Measurements from ENCODE around the gene TIMM44. TPM values are rescaled to one million over a fixed set of nuclear protein-coding genes. Genes with fewer than 3 reads are reported as not detected.

TIMM44 gene
- total RNA-seq, 1 donor from 2014 or later, result 97.6 TPM

DNA sequence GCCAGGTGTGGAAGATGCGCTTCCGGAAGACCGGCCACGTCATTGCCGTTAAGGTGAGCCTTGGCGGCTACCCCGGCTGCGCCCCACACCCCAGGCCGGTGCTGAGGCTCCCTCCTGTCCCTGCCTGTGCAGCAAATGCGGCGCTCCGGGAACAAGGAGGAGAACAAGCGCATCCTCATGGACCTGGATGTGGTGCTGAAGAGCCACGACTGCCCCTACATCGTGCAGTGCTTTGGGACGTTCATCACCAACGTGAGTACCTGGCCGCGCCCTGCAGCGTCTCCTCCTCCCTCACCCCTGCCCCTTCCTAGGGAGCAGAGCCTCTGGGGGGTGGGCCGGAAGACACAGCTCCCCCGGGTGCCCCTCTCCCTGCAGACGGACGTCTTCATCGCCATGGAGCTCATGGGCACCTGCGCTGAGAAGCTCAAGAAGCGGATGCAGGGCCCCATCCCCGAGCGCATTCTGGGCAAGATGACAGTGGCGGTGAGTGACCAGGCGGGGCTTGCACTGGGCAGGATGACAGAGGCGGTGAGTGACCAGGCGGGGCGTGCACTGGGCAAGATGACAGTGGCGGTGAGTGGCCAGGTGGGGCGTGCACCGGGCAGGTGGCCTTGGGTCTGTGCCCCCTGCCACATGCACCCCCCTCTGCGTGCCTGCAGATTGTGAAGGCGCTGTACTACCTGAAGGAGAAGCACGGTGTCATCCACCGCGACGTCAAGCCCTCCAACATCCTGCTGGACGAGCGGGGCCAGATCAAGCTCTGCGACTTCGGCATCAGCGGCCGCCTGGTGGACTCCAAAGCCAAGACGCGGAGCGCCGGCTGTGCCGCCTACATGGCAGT, 32.9 kb downstream of the TIMM44 start:
- H3K4me3 Mint-ChIP-seq, result peak overlapping the region; percentile 61
- H3K4me1 Mint-ChIP-seq, result peaks cover 5% of the 10 kb centered on the region
- H3K9me3 Mint-ChIP-seq, result no peaks in the 10 kb centered on the region
- H3K27ac Mint-ChIP-seq (ENCODE audit: unreplicated experiment), result no peak overlapping the region
- TF ChIP-seq, protein P1, sequence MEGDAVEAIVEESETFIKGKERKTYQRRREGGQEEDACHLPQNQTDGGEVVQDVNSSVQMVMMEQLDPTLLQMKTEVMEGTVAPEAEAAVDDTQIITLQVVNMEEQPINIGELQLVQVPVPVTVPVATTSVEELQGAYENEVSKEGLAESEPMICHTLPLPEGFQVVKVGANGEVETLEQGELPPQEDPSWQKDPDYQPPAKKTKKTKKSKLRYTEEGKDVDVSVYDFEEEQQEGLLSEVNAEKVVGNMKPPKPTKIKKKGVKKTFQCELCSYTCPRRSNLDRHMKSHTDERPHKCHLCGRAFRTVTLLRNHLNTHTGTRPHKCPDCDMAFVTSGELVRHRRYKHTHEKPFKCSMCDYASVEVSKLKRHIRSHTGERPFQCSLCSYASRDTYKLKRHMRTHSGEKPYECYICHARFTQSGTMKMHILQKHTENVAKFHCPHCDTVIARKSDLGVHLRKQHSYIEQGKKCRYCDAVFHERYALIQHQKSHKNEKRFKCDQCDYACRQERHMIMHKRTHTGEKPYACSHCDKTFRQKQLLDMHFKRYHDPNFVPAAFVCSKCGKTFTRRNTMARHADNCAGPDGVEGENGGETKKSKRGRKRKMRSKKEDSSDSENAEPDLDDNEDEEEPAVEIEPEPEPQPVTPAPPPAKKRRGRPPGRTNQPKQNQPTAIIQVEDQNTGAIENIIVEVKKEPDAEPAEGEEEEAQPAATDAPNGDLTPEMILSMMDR (conservative IDR thresholded peaks at IDR 0.05), result no peak
- H3K27me3 Mint-ChIP-seq (ENCODE audit: low read depth), result peaks cover 27% of the 10 kb centered on the region
- peaks cover 2% of the 10 kb centered on the region for H3K36me3 Mint-ChIP-seq (ENCODE audit: low read depth)
- DNase-seq (ENCODE audit: low read depth, low spot score), result no peak

DNA sequence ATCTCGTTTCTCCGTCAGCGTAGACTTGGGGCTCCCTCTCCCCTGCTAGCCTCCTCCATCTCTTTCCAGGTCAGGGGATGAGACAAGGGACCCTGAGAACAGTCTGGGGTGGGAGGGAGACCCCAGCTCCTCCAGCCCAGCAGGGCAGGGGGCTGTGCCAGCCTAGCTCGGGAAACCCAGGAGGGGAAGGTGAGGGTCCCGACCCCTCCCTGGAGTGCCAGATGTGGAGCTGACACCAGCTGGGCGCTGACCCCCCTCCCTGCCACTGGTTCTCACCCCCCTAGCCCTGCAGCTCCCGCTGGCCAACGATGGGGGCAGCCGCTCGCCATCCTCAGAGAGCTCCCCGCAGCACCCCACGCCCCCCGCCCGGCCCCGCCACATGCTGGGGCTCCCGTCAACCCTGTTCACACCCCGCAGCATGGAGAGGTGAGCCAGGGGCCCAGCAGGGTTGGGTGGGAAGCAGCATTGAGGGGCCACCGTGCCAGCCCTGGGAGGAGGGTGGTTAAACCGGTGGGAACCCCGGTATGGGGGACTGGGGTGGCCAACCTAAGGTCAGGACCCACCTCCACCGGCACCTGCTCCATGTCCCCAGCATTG, 33.9 kb downstream of the TIMM44 start:
- no peak for DNase-seq (ENCODE audit: low read depth, low spot score)
- Mint-ChIP-seq H3K27me3 (ENCODE audit: low read depth) (peaks cover 18% of the 10 kb centered on the region), H3K4me1 (peaks cover 12% of the 10 kb centered on the region), H3K27ac (ENCODE audit: unreplicated experiment) (no peak overlapping the region), H3K9me3 (no peaks in the 10 kb centered on the region), H3K4me3 (no peak overlapping the region), H3K36me3 (ENCODE audit: low read depth) (peaks cover 2% of the 10 kb centered on the region)
- TF ChIP-seq, protein P1 (conservative IDR thresholded peaks at IDR 0.05), result no peak

DNA sequence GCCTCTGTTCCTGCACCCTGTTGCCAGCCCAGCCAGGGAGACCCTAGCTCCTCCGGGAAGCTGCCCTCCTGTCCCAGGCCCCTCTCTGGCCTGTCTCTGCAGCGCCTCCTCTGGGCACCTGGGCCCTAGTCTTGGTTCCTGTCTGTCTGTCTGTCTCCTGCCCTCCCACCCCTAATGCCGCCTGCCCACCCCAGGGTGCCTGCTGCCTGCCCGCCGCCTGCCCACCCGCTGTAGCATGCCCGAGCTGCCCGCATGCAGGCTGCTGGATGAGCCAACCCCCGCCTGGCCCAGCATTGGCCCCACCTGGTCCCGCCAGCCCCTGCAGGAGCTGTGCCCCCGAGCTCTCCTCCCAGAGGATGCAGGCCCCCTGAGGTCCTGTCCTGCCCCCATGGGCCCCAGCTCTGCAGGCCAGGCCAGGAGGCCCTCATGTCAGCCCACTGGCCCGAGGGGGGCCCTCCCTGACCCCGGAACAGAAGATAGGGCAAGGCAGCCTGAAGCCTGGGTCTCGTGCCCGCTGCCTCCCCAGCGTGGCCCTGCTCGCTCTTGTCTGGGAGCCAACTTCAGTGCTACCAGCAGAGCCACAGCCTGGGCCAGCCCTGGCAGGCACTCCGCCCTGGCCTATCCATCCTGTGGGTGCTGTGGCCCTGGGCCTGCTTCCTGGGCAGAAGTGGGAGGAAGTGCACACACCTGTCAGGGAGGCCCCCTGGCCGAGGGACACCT, 34.6 kb downstream of the TIMM44 start:
- Mint-ChIP-seq H3K27ac (ENCODE audit: unreplicated experiment) (no peak overlapping the region), H3K4me3 (peak overlapping the region; percentile 62), H3K9me3 (no peaks in the 10 kb centered on the region), H3K4me1 (peaks cover 14% of the 10 kb centered on the region), H3K27me3 (ENCODE audit: low read depth) (peaks cover 14% of the 10 kb centered on the region), H3K36me3 (ENCODE audit: low read depth) (peaks cover 2% of the 10 kb centered on the region)
- DNase-seq (ENCODE audit: low read depth, low spot score), result no peak
- TF ChIP-seq, protein P1 (conservative IDR thresholded peaks at IDR 0.05), result no peak

DNA sequence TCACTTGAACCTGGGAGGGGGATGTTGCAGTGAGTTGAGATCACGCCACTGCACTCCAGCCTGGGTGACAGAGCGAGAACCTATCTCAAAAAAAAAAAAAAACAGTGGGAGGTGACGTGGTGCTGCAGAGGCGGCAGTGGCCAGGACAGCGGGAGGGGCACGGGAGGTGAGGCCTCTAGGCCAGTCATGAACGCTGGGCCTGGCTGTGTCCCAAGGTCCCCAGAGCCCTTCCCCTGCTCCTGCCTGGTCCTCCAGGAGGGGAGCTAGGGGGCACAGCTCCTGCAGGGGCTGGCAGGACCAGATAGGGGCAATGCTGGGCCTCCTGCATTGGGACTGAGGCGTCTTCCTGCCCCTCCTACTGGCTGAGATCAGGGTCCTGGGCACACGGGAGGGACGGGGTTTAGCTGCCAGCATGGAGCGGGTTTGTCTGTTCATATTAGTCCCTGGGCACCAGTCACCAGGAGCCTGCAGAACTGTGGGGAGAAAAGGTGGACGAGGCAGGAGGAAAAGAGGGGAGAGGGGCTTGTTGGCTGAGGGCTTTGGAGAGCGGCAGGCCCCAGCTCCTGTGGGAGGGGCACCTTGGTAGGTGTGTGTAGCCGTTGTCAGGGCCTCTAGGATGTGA, 35.3 kb downstream of the TIMM44 start:
- TF ChIP-seq, protein P1 (conservative IDR thresholded peaks at IDR 0.05), result no peak
- Mint-ChIP-seq H3K4me1 (peaks cover 19% of the 10 kb centered on the region), H3K4me3 (peak overlapping the region; percentile 62), H3K36me3 (ENCODE audit: low read depth) (peaks cover 2% of the 10 kb centered on the region), H3K9me3 (no peaks in the 10 kb centered on the region), H3K27me3 (ENCODE audit: low read depth) (peaks cover 14% of the 10 kb centered on the region), H3K27ac (ENCODE audit: unreplicated experiment) (no peak overlapping the region)
- DNase-seq (ENCODE audit: low read depth, low spot score), result no peak

DNA sequence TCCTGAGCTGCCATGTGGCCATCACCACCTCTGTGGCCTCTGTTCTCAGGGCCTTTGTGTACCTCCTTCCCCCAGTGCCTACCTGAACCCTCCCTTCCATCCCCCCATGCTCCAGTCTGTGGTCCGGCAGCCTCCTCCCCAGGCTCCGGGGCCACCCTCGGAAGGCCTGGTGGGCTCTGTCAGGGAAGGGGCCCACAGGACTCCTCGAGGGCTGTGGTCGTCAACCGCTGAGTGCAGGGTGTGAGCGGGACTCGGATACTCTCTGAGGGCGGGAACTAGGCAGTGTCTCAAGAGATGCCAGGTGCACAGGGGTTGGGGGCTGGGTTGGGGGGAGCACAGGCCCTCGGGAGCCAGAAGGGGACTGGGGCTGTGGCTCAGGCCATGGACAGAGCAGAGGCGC, 35.9 kb downstream of the TIMM44 start:
- H3K4me1 Mint-ChIP-seq, result peaks cover 23% of the 10 kb centered on the region
- no peaks in the 10 kb centered on the region for H3K9me3 Mint-ChIP-seq
- peaks cover 2% of the 10 kb centered on the region for H3K36me3 Mint-ChIP-seq (ENCODE audit: low read depth)
- DNase-seq (ENCODE audit: low read depth, low spot score), result no peak
- H3K27me3 Mint-ChIP-seq (ENCODE audit: low read depth), result peaks cover 12% of the 10 kb centered on the region
- TF ChIP-seq, protein P1 (conservative IDR thresholded peaks at IDR 0.05), result no peak
- no peak overlapping the region for H3K4me3 Mint-ChIP-seq
- no peak overlapping the region for H3K27ac Mint-ChIP-seq (ENCODE audit: unreplicated experiment)

Measured in neural crest cell (in vitro differentiated cells).